GM23338 (cell line): Measurements from ENCODE around the gene TMEM247. TPM values are rescaled to one million over a fixed set of nuclear protein-coding genes. Genes with fewer than 3 reads are reported as not detected.

Source experiments
- ATAC-seq: fragments of 200-7000 bp; cut with Tn5 transposase; 3 replicates; pipeline ENCODE4 v1.9.1; 2020
- DNase-seq: peaks from one replicate; pipeline ENCODE4 v3.0.0-alpha.2; 2015; ENCODE audit warnings: low spot score
- H2AFZ ChIP-seq: fragments of 200-600 bp; sonication (generic); 2 replicates; pipeline ENCODE4 v1.8.0; 2016; ENCODE audit warnings: antibody characterized with exemption, mild to moderate bottlenecking, moderate library complexity
- H3F3A ChIP-seq: fragments of 200-600 bp; sonication (generic); replicated peaks from 2 replicates; pipeline ENCODE4 v1.8.0; 2017; ENCODE audit warnings: antibody characterized with exemption, mixed run types, low read depth
- H3K27ac ChIP-seq: fragments of 200-600 bp; sonication (generic); 2 replicates; pipeline ENCODE4 v1.6.1; 2016; ENCODE audit warnings: low read depth
- H3K27me3 ChIP-seq: fragments of 200-600 bp; sonication (generic); 2 replicates; pipeline ENCODE4 v1.8.0; 2016; ENCODE audit warnings: mild to moderate bottlenecking, mixed run types, moderate library complexity; ENCODE audit not compliant: insufficient read depth
- H3K36me3 ChIP-seq: fragments of 200-600 bp; sonication (generic); 2 replicates; pipeline ENCODE4 v1.8.0; 2016; ENCODE audit warnings: mild to moderate bottlenecking; ENCODE audit not compliant: insufficient read depth
- H3K4me1 ChIP-seq: fragments of 200-600 bp; sonication (generic); 2 replicates; pipeline ENCODE4 v1.8.0; 2016; ENCODE audit warnings: mild to moderate bottlenecking, moderate library complexity; ENCODE audit not compliant: insufficient read depth
- H3K4me2 ChIP-seq: fragments of 200-600 bp; sonication (generic); 2 replicates; pipeline ENCODE4 v1.7.1; 2017; ENCODE audit warnings: mixed run types
- H3K4me3 ChIP-seq: fragments of 200-600 bp; sonication (generic); 2 replicates; pipeline ENCODE4 v1.6.1; 2016; ENCODE audit warnings: mixed run types
- H3K79me2 ChIP-seq: fragments of 200-600 bp; sonication (generic); replicated peaks from 2 replicates; pipeline ENCODE4 v1.8.0; 2017; ENCODE audit warnings: mild to moderate bottlenecking; ENCODE audit not compliant: insufficient read depth
- H3K9me2 ChIP-seq: fragments of 200-600 bp; sonication (generic); 2 replicates; pipeline ENCODE4 v1.8.0; 2017; ENCODE audit not compliant: insufficient read depth
- H4K20me1 ChIP-seq: fragments of 200-600 bp; sonication (generic); replicated peaks from 2 replicates; pipeline ENCODE4 v1.8.0; 2017; ENCODE audit warnings: mild to moderate bottlenecking; ENCODE audit not compliant: insufficient read depth
- H3K27ac Mint-ChIP-seq: 2 replicates; pipeline ENCODE4 v1.8.0; 2020; ENCODE audit warnings: inconsistent platforms, mild to moderate bottlenecking, moderate library complexity, mixed read lengths
- H3K27me3 Mint-ChIP-seq: 3 replicates; pipeline ENCODE4 v1.8.0; 2022; ENCODE audit warnings: low read depth, mild to moderate bottlenecking, moderate library complexity, mixed read lengths, inconsistent platforms; ENCODE audit not compliant: insufficient read depth, poor library complexity
- H3K36me3 Mint-ChIP-seq: 3 replicates; pipeline ENCODE4 v1.8.0; 2021; ENCODE audit warnings: low read depth, mild to moderate bottlenecking, inconsistent platforms, moderate library complexity, mixed read lengths
- H3K4me1 Mint-ChIP-seq: 3 replicates; pipeline ENCODE4 v1.8.0; 2020; ENCODE audit warnings: mild to moderate bottlenecking, inconsistent platforms, mixed read lengths
- H3K4me3 Mint-ChIP-seq: 3 replicates; pipeline ENCODE4 v1.8.0; 2021; ENCODE audit warnings: moderate library complexity, mild to moderate bottlenecking, inconsistent platforms, mixed read lengths
- H3K9me3 Mint-ChIP-seq: 3 replicates; pipeline ENCODE4 v1.8.0; 2020; ENCODE audit warnings: moderate library complexity, mild to moderate bottlenecking, inconsistent platforms, mixed read lengths
- CREB1 ChIP-seq: fragments of 250-450 bp; sonication (Bioruptor Pico); IDR thresholded peaks from 2 replicates; pipeline ENCODE4 v1.5.0; 2020; ENCODE audit warnings: low read depth, mild to moderate bottlenecking, moderate library complexity
- ETS1 ChIP-seq: IDR thresholded peaks from 2 replicates; pipeline ENCODE4 v1.6.1; 2016; ENCODE audit warnings: antibody characterized with exemption
- EZH2 ChIP-seq: fragments of 200-600 bp; sonication (generic); IDR thresholded peaks from one replicate; pipeline ENCODE4 v1.8.0; 2017; ENCODE audit warnings: antibody characterized with exemption, mild to moderate bottlenecking, low read depth; ENCODE audit not compliant: unreplicated experiment
- EZH2phosphoT487 ChIP-seq: fragments of 200-600 bp; sonication (generic); IDR thresholded peaks from one replicate; pipeline ENCODE4 v1.8.1; 2018; ENCODE audit warnings: antibody characterized with exemption; ENCODE audit not compliant: unreplicated experiment
- NANOG ChIP-seq: IDR thresholded peaks from 2 replicates; pipeline ENCODE4 v1.6.1; 2016; ENCODE audit warnings: antibody characterized with exemption, borderline replicate concordance
- POLR2AphosphoS5 ChIP-seq: IDR thresholded peaks from 2 replicates; pipeline ENCODE4 v1.6.1; 2016; ENCODE audit warnings: antibody characterized with exemption, low read depth
- STAT1 ChIP-seq: IDR thresholded peaks from one replicate; pipeline ENCODE4 v1.6.1; 2016; ENCODE audit warnings: antibody characterized with exemption; ENCODE audit not compliant: unreplicated experiment
- ZNF114 ChIP-seq: fragments of 250-450 bp; sonication (Bioruptor Pico); IDR thresholded peaks from 2 replicates; pipeline ENCODE4 v1.5.0; 2020; ENCODE audit warnings: mild to moderate bottlenecking, moderate library complexity
- ZNF331 ChIP-seq: fragments of 250-450 bp; sonication (Bioruptor Pico); IDR thresholded peaks from 2 replicates; pipeline ENCODE4 v1.5.0; 2020; ENCODE audit warnings: low read depth, mild to moderate bottlenecking, moderate library complexity
- polyA plus RNA-seq: library from polyadenylated mRNA; unstranded; fragments of >200 nt; fragmentation: Nextera tagmentation; extraction: Ambion mirVana; gene quantifications from 2 replicates; pipeline ENCODE4 v1.2.1, GENCODE V29; 2016
- total RNA-seq: library from RNA; depleted of rRNA; stranded (reverse); fragments of >200 nt; shearing (Covaris generic); gene quantifications from 2 replicates; pipeline ENCODE4 v1.2.3, GENCODE V29; 2014
- TF ChIP-seq, protein P1 (sequence below): fragments of 250-450 bp; sonication (Bioruptor Pico); IDR thresholded peaks from 2 replicates; pipeline ENCODE4 v1.5.0; 2020; ENCODE audit warnings: mild to moderate bottlenecking, moderate library complexity
- TF ChIP-seq, protein P2 (sequence below): IDR thresholded peaks from one replicate; pipeline ENCODE4 v1.6.1; 2018; ENCODE audit warnings: antibody characterized with exemption; ENCODE audit not compliant: unreplicated experiment

The TMEM247 gene
- total and polyA plus RNA-seq, 2 experiments from 2014 or later, result not detected

- TF ChIP-seq, protein P1, sequence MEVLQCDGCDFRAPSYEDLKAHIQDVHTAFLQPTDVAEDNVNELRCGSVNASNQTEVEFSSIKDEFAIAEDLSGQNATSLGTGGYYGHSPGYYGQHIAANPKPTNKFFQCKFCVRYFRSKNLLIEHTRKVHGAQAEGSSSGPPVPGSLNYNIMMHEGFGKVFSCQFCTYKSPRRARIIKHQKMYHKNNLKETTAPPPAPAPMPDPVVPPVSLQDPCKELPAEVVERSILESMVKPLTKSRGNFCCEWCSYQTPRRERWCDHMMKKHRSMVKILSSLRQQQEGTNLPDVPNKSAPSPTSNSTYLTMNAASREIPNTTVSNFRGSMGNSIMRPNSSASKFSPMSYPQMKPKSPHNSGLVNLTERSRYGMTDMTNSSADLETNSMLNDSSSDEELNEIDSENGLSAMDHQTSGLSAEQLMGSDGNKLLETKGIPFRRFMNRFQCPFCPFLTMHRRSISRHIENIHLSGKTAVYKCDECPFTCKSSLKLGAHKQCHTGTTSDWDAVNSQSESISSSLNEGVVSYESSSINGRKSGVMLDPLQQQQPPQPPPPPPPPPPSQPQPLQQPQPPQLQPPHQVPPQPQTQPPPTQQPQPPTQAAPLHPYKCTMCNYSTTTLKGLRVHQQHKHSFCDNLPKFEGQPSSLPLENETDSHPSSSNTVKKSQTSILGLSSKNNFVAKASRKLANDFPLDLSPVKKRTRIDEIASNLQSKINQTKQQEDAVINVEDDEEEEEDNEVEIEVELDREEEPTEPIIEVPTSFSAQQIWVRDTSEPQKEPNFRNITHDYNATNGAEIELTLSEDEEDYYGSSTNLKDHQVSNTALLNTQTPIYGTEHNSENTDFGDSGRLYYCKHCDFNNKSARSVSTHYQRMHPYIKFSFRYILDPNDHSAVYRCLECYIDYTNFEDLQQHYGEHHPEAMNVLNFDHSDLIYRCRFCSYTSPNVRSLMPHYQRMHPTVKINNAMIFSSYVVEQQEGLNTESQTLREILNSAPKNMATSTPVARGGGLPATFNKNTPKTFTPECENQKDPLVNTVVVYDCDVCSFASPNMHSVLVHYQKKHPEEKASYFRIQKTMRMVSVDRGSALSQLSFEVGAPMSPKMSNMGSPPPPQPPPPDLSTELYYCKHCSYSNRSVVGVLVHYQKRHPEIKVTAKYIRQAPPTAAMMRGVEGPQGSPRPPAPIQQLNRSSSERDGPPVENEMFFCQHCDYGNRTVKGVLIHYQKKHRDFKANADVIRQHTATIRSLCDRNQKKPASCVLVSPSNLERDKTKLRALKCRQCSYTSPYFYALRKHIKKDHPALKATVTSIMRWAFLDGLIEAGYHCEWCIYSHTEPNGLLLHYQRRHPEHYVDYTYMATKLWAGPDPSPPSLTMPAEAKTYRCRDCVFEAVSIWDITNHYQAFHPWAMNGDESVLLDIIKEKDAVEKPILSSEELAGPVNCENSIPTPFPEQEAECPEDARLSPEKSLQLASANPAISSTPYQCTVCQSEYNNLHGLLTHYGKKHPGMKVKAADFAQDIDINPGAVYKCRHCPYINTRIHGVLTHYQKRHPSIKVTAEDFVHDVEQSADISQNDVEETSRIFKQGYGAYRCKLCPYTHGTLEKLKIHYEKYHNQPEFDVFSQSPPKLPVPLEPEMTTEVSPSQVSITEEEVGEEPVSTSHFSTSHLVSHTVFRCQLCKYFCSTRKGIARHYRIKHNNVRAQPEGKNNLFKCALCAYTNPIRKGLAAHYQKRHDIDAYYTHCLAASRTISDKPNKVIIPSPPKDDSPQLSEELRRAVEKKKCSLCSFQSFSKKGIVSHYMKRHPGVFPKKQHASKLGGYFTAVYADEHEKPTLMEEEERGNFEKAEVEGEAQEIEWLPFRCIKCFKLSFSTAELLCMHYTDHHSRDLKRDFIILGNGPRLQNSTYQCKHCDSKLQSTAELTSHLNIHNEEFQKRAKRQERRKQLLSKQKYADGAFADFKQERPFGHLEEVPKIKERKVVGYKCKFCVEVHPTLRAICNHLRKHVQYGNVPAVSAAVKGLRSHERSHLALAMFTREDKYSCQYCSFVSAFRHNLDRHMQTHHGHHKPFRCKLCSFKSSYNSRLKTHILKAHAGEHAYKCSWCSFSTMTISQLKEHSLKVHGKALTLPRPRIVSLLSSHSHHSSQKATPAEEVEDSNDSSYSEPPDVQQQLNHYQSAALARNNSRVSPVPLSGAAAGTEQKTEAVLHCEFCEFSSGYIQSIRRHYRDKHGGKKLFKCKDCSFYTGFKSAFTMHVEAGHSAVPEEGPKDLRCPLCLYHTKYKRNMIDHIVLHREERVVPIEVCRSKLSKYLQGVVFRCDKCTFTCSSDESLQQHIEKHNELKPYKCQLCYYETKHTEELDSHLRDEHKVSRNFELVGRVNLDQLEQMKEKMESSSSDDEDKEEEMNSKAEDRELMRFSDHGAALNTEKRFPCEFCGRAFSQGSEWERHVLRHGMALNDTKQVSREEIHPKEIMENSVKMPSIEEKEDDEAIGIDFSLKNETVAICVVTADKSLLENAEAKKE, result no peak
- TF ChIP-seq ETS1, result no peak
- TF ChIP-seq EZH2phosphoT487, result no peak
- TF ChIP-seq POLR2AphosphoS5, result no peak
- TF ChIP-seq ZNF331, result no peak
Measured at GRCh38 chr2:46469116-46469515, 10.2 kb upstream of the TMEM247 start (continued).

- Histone ChIP-seq H2AFZ (no peak overlapping the region), H3K27me3 (no peaks in the 10 kb centered on the region), H3K36me3 (no peaks in the 10 kb centered on the region), H3K79me2 (no peaks in the 10 kb centered on the region), H3K27ac (no peak overlapping the region), H3F3A (no peaks in the 10 kb centered on the region), H3K4me2 (no peak overlapping the region), H4K20me1 (no peaks in the 10 kb centered on the region), H3K4me1 (no peaks in the 10 kb centered on the region), H3K9me2 (no peaks in the 10 kb centered on the region), H3K4me3 (no peak overlapping the region)
- H3K27me3 Mint-ChIP-seq, result no peaks in the 10 kb centered on the region
- no peak for ATAC-seq
- no peak for DNase-seq
- peaks cover under 1% of the 10 kb centered on the region; the same call in 1 of the 3 replicates for H3K4me1 Mint-ChIP-seq
- no peak overlapping the region for H3K4me3 Mint-ChIP-seq
- no peaks in the 10 kb centered on the region for H3K36me3 Mint-ChIP-seq
- no peak overlapping the region for H3K27ac Mint-ChIP-seq
- no peaks in the 10 kb centered on the region for H3K9me3 Mint-ChIP-seq
- TF ChIP-seq NANOG (no peak), EZH2phosphoT487 (no peak), ZNF114 (CRISPR knock-in tag) (no peak), STAT1 (no peak), ZNF331 (no peak), CREB1 (no peak), POLR2AphosphoS5 (no peak), EZH2 (no peak)
- TF ChIP-seq, protein P2, sequence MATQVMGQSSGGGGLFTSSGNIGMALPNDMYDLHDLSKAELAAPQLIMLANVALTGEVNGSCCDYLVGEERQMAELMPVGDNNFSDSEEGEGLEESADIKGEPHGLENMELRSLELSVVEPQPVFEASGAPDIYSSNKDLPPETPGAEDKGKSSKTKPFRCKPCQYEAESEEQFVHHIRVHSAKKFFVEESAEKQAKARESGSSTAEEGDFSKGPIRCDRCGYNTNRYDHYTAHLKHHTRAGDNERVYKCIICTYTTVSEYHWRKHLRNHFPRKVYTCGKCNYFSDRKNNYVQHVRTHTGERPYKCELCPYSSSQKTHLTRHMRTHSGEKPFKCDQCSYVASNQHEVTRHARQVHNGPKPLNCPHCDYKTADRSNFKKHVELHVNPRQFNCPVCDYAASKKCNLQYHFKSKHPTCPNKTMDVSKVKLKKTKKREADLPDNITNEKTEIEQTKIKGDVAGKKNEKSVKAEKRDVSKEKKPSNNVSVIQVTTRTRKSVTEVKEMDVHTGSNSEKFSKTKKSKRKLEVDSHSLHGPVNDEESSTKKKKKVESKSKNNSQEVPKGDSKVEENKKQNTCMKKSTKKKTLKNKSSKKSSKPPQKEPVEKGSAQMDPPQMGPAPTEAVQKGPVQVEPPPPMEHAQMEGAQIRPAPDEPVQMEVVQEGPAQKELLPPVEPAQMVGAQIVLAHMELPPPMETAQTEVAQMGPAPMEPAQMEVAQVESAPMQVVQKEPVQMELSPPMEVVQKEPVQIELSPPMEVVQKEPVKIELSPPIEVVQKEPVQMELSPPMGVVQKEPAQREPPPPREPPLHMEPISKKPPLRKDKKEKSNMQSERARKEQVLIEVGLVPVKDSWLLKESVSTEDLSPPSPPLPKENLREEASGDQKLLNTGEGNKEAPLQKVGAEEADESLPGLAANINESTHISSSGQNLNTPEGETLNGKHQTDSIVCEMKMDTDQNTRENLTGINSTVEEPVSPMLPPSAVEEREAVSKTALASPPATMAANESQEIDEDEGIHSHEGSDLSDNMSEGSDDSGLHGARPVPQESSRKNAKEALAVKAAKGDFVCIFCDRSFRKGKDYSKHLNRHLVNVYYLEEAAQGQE, result no peak
Measured at GRCh38 chr2:46469700-46470099, 9.7 kb upstream of the TMEM247 start.
